HuH-7.5 (cell line): Measurements from ENCODE around the gene DAO.
"Not testable (repeated sequence)": the region's sequence is repeated elsewhere in the genome, so short reads cannot be mapped to it uniquely, and the experiment has no call there.

Experiments used
- DNase-seq: peaks from one replicate; pipeline ENCODE4 v3.0.0; 2011; ENCODE audit warnings: low spot score

Gene DAO

DNA sequence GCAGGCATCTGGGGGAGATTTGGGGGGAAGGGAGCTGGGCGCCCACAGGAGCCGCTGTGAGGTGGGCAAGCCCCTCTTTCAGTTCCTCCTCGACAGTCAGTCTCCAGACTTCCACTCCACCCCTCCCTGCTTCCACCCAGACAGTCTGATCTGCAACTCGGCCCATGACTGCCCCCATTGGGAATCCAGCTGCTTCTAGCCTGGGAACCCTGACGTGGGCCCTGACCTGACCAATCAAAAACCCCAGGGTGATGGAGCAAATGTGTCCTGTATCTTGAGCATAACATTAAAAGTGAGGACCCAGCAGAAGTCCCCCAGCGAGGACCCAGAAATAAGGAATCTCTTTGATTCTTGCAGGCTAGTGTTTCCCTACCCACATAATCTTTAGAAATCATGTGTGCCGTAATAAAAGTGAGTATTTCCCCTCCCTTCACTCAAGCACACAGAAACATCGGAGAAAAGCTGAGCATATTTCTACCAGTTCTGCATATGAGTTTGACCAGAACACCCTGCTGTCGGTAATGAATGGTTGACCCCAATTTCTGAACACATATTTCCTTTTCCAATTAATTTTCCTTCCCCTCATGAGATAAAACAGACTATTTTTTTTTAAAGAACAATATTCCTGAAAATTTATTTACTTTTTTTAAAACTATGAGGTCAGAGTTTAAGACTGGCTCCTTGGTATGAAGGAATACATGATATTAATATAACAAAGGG, 28.9 kb upstream of the DAO start:
- no peak for DNase-seq

DNA sequence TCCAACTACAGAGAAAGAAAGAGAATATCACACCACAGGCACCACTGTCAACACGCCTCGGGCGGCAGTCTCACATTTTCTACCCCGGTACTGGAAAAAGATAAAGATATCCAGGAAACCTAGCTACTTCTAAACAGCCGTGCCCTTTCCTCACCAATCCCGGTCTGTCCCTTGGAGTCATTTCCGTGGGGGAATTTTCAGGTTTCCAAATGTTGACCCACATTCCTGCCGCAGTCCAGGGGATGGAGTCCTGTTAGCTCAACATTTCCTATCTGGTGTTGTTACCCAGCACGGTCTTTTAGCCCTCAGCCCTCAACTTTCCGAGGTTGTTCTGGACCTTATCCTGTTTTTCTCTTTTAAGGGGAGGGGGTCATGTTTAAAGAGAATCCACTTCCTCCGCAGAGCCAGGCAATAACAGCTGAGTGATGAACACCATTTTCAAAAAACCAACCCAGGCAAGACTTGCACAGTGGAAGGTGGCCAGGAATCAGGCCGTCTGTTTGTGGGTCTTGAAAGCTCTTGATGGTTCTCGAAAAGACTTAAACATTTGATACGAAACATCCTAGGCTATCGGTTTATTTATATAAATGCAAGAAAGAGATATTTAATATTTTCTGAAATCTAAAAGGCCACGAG, 27.1 kb upstream of the DAO start:
- DNase-seq, result no peak

DNA sequence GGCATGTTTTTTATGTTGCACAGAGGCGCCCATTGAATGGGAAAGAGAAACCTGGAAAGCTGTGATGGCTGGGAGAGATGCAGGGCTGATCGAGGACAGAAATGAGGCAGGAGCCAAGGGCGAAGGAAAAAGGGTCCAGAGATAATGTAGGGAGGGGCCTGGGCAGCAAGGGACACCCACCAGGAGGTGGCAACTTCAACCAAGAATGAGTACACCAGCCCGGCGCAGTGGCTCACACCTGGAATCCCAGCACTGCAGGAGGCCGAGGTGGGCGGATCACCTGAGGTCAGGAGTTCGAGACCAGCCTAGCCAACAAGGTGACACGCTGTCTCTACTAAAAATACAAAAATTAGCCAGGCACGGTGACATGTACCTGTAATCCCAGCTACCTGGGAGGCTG, 26.5 kb upstream of the DAO start:
- no peak for DNase-seq

DNA sequence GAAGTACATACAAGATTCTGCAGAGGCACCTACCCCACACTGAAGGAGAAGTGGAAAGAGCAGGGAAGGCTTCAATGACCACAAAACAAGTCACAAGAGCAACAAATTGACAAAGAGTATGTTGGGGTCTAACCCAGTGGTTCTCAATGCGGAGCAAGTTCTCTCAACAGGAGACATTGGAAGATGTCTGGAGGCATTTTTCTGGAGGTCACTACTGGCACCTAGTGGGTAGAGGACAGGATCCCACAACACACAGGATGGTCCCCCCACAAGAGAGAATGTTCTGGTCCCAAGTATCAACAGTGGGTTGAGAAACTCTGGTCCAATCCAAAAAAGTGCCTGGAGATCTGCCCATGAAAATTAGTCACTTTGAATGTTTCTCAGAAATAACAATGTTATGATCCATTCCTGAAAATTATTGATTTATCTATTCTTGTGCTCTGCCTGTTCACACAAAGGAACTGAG, 25.9 kb upstream of the DAO start:
- no peak for DNase-seq

DNA sequence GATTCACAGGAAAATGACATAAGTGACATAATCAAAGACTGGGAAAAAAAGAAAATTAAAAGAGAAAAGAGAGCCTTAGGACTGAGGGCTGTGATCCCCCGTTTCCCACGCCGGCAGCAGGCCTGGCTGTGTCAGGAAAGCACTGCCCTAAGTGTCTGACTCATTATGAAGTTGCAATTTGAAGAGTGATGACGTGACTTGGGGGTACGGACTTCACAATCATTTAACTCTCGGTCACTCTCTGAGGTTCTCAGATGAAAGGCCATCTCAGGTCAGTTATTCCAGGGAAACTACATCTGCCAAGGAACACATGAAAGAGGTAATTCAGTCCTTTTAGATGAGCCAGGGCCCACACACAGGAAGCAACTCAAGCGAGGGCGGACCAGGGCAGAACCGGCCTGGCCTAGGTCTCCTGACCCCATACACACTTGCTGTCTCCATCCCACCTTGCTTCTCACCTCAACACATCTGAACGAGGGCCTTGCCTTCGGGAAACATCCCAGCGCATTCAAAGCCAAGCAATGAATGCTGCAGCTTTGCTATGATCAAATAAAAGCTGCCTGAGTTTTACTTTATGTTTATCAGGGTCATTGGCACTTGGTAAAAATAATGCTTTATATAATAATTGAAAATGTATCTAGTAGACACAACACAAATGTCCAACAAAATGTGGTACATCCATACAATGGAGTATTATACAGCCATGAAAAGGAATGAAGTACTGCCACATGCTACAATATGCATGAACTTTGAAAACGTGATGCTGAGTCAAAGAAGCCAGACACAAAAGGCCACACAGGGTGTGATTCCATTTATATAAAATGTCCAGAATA, 25.2 kb upstream of the DAO start:
- no peak for DNase-seq

DNA sequence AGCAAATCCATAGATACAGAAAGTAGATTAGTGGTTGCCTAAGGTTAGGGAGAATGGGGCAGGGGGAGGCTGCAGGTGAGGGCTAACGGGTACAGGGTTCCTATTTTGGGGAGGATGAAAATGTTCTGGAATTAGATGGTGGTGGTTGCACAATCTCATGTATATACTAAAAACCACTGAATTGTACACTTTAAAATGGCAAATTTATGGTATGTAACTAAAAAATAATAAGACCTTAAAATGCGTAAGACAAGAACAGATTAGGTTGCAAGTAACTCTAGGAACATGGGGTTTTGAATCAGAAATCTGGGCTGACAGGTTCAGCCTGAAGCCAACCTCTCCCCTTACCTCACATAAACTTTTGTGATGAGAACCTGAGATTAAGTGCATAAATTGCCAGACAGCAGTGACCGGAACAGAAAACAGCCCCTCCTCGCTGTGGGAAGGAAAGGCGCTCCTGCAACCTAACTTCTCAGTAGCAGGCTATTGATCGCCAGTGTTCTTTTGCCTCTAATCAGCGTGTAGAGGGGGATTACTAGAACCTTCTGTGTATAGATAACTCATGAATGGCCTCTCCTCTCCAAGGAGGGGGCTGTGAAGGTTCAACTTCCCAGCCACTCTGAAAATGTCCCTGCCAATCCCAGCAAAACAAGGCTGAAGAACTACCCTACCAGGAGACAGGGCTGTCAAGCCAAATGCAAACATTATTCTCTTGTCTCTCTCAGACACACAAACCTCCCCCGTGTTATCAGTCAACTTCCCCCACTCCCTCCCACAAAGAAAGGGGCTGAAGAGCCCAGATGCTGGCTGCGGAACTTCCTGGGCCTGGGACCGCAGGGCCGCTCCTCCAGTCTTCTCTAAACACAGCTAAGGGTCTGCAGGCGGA, 24.4 kb upstream of the DAO start:
- no peak for DNase-seq

DNA sequence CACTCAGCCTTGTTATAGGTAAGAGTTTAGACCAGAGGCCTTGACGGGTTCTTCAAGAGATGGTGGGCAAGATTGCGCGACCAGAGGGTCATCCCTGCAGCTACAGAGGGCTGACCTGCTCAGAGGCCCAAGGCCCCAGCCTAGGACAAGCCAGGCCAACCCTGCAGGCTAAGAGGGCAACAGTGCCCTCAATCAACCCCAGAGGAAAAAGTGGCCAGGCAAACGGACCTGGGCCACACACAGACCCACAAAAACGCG, 23.8 kb upstream of the DAO start:
- no peak for DNase-seq

DNA sequence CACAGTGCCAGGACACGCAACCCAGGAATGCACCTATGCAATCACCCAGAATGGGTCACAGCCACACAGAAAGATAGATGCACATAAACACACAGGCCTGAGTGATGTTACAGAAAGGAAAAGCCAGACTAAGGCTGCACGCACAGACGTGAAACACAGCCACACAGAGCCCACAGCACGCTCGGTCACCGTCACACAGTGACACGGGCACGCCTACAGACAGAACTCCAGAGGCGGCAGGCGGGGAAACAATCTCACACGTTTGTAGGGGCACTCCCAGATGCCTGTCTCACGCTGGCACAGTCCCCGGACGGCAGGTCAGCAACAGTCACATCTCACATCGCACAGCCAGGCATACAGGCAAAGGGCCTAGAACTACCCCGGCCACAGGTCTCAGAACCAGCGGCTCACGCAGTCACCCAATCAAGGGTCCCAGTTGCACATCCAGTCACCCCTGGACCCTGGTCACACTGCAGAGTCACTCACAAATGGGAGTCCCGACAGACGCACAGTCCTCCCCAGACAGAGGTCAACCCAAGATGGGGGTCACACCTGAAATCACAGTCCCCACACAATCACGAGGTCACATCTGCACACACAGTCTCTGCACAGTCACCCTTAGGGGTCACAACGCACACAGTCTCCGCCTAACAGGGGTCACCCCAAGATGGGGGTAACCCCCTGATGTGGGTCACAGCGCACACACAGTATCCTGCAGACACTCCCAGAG, 23.3 kb upstream of the DAO start:
- no peak for DNase-seq

DNA sequence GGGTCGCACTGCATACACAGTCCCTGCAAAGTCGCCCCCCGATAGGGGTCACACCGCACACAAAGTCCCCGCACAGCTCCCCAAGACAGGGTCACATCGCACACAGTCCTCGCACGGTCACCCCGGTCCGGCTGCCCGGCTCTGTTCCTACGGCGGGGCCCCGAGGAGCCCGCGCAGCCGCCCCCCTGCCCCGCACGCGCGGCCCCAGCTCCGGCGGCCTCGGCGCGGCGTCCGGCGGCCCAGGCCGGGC, 22.8 kb upstream of the DAO start:
- no peak for DNase-seq

DNA sequence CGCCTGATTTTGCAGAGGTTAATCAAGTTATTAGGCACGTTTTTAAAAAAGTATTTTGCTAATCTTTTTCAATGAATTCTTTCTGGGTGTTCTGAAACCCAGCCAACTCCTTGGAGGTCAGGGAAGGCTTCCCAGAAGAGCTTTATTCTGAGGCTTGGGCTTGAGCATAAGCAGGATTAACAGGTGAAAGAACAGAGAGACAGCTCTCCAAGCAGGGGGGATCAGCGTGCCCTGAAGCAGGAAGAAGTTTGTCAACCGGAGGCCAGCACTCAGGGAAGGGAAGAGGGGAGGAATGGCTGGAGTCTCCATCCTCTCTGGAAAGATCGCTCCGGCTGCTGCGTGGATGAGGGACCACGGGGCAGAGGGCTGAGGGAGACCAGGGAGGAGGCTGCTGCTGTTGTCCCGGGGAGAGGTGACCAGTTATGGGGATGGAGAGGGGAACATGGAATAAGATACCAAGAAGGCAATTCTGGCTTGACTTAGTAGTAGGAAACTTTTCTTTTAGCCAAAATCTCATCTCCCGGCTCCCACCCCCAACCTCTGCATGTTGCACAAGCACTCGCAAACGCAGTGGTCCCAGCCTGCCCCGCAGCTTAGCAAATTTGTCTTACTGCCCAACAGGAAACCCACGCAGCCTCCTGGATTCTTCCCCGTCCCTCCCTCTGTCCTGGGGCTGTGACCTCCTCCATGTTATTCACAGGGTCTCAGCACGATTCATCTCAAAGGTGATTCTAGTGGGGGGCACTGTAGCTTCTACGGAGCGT, 21.4 kb upstream of the DAO start:
- no peak for DNase-seq

DNA sequence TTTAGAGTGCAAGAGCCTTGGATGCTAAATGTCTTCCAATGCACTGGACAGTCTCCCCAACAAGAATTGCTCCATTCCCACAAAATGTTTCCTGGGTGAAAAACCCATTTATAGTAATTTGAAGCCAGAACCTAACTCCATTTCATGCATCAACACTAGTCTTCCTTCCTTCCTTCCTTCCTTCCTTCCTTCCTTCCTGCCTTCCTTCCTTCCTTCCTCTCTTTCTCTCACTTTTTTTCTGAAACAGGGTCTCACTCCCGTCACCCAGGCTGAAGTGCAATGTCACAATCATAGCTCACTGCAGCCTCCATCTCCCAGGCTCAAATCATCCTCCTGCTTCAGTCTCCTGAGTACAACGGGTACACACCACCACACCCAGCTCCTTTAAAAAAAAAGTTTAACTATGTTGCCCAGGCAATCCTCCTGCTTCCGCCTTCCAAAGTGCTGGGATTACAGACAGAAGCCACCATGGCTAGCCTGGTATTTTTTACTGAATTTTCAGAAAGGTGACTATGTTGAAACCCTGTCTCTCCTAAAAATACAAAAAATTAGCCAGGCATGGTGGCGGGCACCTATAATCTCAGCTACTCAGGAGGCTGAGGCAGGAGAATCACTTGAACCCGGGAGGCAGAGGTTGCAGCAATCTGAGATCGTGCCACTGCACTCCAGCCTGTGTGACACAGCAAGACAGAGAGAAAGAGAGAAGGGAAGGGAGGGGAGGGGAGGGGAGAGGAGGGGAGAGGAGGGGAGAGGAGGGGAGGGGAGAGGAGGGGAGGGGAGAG, 20.6 kb upstream of the DAO start:
- not testable (repeated sequence) for DNase-seq

DNA sequence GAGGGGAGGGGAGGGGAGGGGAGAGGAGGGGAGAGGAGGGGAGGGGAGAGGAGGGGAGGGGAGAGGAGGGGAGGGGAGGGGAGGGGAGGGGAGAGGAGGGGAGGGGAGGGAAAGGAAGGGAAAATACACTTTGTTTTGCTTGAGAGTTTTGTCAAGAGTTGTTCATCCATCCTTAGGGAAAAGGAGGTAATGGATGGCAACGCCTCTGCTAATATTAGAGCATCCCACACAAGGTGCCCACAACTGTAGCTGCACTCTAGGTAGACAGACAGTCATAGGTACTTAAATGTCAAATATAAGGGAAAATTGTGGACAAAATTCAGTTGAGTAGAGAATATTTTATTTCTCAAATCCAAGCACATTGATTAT, 20.0 kb upstream of the DAO start:
- no peak for DNase-seq

DNA sequence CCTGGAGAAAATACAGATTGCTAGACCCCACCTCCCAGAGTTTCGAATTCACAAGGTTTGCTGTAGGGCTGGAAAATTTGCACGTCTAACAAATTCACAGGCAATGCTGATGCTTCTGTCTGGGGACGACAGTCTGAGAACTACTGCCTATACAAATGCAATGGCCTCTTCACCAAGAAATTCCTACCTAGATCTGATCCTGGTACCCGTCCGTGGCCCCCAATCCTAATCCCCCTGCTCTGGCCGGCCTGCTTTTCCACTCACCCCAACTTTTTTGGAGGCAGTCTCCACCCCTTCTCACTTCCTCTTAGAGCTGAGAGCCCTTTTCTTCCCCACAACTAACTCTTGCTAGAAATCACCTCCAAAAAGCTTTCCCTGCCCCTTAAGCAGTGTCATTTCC, 19.4 kb upstream of the DAO start:
- DNase-seq, result no peak

DNA sequence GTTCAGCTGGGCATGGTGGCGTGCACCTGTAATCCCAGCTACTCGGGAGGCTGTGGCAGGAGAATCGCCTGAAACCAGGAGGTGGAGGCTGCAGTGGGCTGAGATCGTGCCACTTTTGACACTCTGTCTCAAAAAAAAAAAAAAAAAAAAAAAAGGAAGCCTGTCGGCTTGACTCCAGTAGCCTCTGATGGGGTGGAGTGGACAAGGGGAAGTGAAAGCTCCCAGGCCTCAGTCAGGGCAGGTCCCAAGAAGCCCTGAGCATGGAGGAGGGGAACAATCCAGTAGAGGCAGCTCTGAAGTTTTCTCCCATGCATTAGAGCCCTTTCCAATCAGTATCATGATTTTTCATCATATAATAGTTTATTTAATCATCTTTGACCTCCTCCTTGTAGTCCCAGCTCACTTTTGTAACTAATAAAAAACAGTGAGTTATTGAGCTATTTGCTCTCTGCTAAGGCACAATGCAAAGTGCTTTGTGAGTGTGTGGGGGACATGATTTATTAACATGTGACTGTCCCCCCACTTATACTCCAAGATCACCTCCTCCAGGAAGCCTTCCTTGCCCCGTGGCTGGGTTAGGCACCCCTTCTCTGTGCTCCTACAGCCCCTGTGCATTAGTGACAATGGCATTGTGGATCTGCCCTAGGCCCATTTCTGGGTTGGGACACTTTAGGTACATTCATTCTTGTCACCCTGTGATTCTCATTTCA, 17.9 kb upstream of the DAO start:
- no peak for DNase-seq

DNA sequence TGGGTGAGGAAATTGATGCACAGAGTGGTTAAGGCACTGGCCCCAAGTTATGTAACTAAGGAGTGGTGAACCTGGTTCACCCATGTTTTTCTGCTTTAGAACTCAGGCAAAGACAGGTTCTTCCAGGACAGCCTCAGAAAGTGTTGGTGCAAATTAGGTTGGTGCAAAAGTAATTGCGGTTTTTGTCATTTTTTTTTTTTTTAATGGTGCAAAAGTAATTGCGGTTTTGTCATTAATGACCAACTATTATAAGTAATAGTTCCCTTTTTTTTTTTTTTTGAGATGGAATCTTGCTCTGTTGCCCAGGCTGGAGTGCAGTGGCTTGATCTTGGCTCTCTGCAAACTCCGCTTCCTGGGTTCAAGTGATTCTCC, 17.3 kb upstream of the DAO start:
- no peak for DNase-seq

DNA sequence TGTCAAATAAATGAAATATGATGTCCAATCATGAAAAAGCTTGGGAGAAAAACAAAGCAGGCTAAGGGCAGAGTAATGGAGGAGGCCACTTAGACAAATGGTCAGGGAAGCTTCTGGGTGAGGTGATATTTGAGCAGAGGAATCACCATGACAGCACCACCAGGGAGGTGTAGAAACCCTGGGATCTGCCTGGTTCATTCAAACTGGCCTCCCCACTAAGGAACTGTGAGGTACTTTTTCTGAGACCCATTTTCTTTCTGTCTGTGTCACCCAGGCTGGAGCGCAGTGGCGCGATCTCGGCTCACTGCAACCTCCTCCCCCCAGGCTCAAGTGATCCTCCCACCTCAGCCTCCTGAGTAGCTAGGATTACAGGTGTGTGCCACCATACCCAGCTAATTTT, 14.7 kb upstream of the DAO start:
- no peak for DNase-seq

DNA sequence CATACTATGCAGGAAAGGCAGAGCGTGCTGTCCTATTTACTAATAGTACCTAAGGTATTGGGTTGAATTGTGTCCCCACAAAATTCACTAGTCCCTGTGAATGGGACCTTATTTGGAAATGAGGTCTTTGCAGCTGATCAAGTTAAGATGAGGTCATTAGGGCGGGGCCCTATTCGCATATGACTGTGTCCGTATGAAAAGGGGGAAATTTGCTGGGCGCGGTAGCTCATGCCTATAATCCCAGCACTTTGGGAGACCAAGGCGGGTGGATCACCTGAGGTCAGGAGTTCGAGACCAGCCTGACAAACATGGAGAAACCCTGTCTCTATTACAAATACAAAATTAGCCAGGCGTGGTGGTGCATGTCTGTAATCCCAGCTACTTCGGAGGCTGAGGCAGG, 13.8 kb upstream of the DAO start:
- DNase-seq, result not testable (repeated sequence)

DNA sequence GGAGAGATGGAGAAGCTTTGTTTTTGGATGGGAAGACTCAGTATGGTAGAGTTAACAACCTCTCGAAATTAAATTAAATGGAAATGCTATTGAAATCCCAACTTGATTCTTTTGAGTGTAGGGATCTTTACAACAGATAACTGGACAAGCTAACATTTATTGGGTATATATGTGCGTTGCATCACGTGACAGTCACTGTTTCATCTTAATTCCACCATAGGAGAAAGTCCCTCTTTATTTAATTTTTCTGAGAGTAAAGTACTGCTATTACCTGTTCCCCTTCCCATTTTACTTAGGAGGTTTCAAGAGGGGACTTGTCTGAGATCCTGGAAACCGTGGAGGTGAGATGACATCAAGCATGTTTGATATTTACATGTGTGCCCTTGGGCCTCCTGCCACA, 11.1 kb upstream of the DAO start:
- DNase-seq, result no peak

DNA sequence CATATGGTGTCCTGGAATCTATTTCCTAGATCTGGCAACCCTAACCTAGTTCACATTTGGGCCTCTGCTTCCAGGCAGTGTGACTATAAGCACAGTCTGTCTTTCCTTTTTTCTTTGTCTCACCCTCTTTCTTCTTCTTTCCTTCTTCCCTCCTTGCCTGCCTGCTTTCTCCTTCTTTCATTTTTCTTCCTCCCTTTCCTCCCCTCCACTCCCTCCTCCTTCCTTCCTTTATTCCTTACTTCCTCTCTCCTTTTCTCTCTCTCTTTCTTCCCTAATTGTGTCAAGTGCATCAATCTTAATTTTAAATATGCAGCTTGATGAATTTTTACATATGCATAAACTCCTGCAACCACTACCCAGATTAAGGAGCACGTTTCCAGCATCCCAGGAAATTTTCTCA, 4.6 kb upstream of the DAO start:
- no peak for DNase-seq
